AG09309 (cell line): Measurements from ENCODE around the gene KCNJ11.

Experiments used
- DNase-seq: peaks from one replicate; pipeline ENCODE4 v3.0.0-alpha.2; 2010; ENCODE audit warnings: low read depth
- H3K4me3 ChIP-seq: 2 replicates; pipeline ENCODE4 v1.5.1; 2011; ENCODE audit warnings: mild to moderate bottlenecking, low read depth, low read length, moderate library complexity; ENCODE audit not compliant: control insufficient read depth
- TF ChIP-seq, protein P1 (sequence below): IDR thresholded peaks from 2 replicates; pipeline ENCODE4 v1.5.1; 2011; ENCODE audit warnings: mild to moderate bottlenecking, low read depth, low read length, inconsistent platforms; ENCODE audit not compliant: insufficient read depth, control insufficient read depth; ENCODE audit errors: missing control alignments

KCNJ11 gene

DNA sequence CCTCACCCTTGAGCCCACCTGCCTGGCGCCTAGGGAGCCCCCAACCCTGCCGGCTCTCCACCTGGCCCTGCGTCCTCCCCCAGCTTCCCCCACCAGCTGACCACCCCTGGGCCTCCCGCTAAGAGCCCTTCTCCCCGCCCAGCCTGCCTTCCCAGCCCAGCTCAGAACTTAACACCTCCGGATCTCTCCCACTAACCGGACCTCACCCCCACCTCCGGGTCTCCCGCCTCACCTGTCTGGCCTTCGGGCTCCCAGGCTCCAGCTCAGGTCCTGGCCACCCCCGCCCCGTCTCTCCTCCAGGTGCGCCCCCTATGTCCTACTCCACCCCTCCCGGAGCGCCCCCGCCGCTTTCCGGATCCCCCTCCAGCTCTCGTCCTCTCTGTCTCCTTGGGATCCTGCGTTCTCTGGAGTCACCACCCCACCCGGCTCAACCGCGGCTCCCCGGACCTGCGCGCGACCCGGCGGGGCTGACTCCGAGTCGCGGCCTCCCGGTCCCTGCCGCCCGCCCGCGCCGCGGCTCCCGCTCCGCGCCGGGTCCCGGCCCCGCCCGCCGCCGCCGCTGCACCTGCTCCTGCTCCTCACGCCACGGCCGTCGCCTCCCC is at the start of gene KCNJ11:
KCNJ11 (minus strand) TSS at position 51 of the 602 bp plus-strand sequence. CDS start 568 bp downstream, outside the sequence.
- TF ChIP-seq, protein P1, sequence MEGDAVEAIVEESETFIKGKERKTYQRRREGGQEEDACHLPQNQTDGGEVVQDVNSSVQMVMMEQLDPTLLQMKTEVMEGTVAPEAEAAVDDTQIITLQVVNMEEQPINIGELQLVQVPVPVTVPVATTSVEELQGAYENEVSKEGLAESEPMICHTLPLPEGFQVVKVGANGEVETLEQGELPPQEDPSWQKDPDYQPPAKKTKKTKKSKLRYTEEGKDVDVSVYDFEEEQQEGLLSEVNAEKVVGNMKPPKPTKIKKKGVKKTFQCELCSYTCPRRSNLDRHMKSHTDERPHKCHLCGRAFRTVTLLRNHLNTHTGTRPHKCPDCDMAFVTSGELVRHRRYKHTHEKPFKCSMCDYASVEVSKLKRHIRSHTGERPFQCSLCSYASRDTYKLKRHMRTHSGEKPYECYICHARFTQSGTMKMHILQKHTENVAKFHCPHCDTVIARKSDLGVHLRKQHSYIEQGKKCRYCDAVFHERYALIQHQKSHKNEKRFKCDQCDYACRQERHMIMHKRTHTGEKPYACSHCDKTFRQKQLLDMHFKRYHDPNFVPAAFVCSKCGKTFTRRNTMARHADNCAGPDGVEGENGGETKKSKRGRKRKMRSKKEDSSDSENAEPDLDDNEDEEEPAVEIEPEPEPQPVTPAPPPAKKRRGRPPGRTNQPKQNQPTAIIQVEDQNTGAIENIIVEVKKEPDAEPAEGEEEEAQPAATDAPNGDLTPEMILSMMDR = no peak
- no peak for DNase-seq
- peak within 1 kb of the TSS; percentile 24 for H3K4me3 ChIP-seq

DNA sequence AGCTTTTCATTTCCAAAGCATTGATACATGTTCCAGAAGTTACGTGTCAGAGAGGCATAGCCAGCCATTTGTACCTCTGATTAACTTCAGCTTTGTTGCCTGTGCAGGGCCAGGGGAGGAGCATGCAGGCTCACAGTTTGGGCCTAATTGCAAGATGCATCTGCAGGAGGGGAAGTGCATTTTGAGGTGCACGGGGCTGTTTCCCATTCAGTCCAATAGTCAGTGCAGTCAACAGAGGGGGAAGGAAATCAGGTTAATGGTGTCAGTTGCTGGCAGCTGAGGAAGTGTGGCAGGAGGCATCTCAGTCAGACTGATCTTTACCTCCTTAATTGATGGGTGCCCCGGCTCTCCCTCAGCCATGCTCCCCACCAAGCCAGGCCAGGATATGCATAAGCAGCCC is 48.9 kb upstream of the KCNJ11 start:
- TF ChIP-seq, protein P1 = no peak
- no peak for DNase-seq
- H3K4me3 ChIP-seq = no peak overlapping the region

DNA sequence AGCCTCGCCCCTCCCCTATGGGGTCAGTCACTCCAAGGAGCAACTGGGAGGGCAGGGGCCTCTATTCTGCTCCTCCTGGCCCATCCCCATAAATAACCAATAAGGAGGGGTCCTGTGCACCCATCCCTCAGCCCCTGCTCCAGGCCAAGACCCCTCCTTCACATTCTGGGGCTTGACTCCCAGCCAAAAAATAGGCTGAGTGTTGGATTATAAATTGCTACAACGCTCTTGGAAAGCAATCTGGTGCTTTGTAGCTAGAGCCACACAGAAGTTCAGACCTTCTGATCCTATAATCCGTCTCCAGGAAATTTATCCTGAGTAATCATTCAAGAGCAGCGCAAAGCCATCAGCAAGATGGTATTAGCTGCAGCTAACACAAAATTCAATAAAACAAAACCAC is 45.6 kb upstream of the KCNJ11 start:
- TF ChIP-seq, protein P1 = no peak
- H3K4me3 ChIP-seq = no peak overlapping the region
- no peak for DNase-seq

DNA sequence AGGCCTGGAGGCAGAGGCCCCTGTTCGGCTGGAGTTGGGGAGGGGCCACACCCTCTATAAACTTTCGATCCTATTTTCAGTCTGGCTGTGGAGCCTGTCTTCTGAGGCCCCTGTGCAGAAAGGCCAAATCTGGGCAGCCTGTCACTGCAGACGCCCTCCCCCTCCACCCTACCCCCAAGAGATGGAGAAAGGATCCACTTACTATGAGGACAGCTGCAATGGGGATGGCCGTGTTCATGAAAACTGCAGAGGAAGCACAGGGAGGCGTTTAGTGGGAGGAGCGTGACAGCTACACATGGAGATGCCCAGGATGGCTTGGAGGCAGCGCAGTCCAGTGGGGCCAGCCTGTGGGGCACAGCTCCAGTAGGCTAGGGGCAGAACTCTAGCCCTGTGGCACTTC is 43.5 kb upstream of the KCNJ11 start:
- DNase-seq = no peak

DNA sequence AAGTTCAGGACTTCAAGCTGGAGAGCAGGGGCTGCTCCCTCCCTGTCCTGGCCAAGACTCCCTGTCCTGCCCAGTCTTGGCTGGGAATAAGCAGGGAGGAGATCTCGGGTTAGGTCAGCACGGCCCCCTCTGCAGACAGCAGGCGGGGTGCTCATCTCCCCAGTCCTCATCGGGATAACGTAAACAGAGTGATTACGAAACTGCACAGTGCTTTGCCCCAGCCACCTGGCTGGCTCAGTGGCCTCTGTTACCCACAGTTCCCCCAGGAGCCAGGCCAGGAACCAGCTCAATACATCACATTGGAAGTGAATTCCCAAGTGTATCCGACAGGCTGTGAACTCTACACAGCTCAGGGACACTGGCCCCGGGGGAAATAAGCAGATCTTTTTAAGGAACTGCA is 42.7 kb upstream of the KCNJ11 start:
- DNase-seq = no peak
- H3K4me3 ChIP-seq = no peak overlapping the region
- TF ChIP-seq, protein P1 = no peak

More for the DNA sequence above, 43.5 kb upstream of the KCNJ11 start:
- TF ChIP-seq, protein P1 = no peak
- H3K4me3 ChIP-seq = no peak overlapping the region

DNA sequence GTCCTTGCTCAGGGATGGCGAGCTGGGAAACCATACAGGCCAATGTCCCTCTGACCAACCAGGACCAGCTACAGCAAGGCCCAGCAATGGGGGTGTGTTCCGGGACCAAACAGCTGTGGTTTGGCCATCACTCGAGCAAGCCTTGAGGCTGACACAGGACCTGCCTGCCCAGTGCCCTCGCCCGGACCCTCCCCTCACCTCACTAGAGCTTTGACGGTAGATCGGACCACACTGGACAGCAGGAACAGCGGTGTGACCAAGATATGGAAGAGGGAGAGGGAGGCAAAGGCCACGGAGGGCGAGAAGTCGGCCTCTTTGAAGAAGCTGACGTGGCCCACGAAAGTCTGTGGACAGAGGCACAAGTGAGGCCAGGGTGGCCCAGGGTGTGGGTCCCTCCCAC is 42.2 kb upstream of the KCNJ11 start:
- no peak overlapping the region for H3K4me3 ChIP-seq
- TF ChIP-seq, protein P1 = no peak
- DNase-seq = no peak

DNA sequence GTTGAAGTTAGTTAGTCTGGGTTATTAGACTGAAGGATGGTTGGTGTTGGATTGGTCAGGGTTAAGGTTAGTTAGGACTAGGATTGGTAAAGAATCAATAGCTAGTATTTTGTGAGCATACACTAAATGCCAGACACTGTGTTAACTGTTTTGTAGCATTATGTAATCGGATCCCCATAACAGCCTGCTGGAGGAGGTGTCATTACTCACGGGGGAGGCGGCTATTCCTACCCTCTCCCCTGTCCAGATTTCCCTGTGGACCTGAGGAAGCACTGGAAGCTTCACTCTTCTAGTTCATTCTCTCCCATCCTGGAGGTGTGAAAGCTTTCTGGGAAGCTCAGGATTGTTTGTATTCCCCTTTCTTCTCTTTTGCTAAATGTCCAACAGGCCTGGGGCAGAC is 40.5 kb upstream of the KCNJ11 start:
- no peak for DNase-seq
- TF ChIP-seq, protein P1 = no peak
- no peak overlapping the region for H3K4me3 ChIP-seq
